Lung (tissue), 12 donors: ENCODE measurements around the gene ABCB8. TPM values are rescaled to one million over a fixed set of nuclear protein-coding genes. Genes with fewer than 3 reads are reported as not detected.

Source experiments
- ATAC-seq: fragments of 200-7000 bp; cut with Tn5 transposase; one replicate; pipeline ENCODE4 v1.9.1; 2020; ENCODE audit warnings: moderate number of reproducible peaks; ENCODE audit not compliant: insufficient read depth, low FRiP score
- DNase-seq, 3 donors: peaks; one replicate each; pipeline ENCODE4 v3.0.0-alpha.2; 2013 to 2017
- H3K27ac ChIP-seq, 2 donors: one replicate each; pipeline ENCODE4 v1.5.1; 2013; ENCODE audit warnings: mild to moderate bottlenecking in 2 of 2, moderate library complexity in 2 of 2, control low read depth in 1 of 2, inconsistent platforms in 1 of 2, low read depth in 1 of 2, low read length in 1 of 2
- H3K27me3 ChIP-seq, 3 donors: one replicate each; pipeline ENCODE4 v1.5.1; 2013; ENCODE audit warnings: low read length in 2 of 3; ENCODE audit not compliant: control insufficient read depth in 3 of 3, insufficient read depth in 3 of 3
- H3K36me3 ChIP-seq, 4 donors: one replicate each; pipeline ENCODE4 v1.5.1; 2013; ENCODE audit warnings: low read length in 4 of 4, mild to moderate bottlenecking in 1 of 4, moderate library complexity in 1 of 4; ENCODE audit not compliant: control insufficient read depth in 4 of 4, insufficient read depth in 4 of 4
- H3K4me1 ChIP-seq, 5 donors: one replicate each; pipeline ENCODE4 v1.5.1; 2013; ENCODE audit warnings: low read length in 5 of 5, mild to moderate bottlenecking in 2 of 5, moderate library complexity in 1 of 5; ENCODE audit not compliant: control insufficient read depth in 5 of 5, insufficient read depth in 5 of 5
- H3K4me3 ChIP-seq: one replicate; pipeline ENCODE4 v1.5.1; 2013; ENCODE audit warnings: mild to moderate bottlenecking, control low read depth, moderate library complexity
- H3K9ac ChIP-seq, 2 donors: one replicate each; pipeline ENCODE4 v1.5.1; 2013; ENCODE audit warnings: low read length in 2 of 2, control low read depth in 1 of 2; ENCODE audit not compliant: insufficient read depth in 1 of 2
- H3K9me3 ChIP-seq, 4 donors: one replicate each; pipeline ENCODE4 v1.5.1; 2013; ENCODE audit warnings: low read length in 3 of 4, mild to moderate bottlenecking in 1 of 4, moderate library complexity in 1 of 4; ENCODE audit not compliant: control insufficient read depth in 4 of 4, insufficient read depth in 3 of 4
- CTCF ChIP-seq: IDR thresholded peaks from 2 replicates; pipeline ENCODE4 v1.5.1; 2012; ENCODE audit warnings: mild to moderate bottlenecking; ENCODE audit errors: control extremely low read depth, extremely low read depth
- WGBS, 2 donors: extraction: QIAGEN DNeasy Blood & Tissue Kit; methylation state at CpG; one replicate each; pipeline ENCODE4 v1.1.7; 2013; 5-methylcytosine and 5-hydroxymethylcytosine counted together
- polyA plus RNA-seq, 2 donors: library from polyadenylated mRNA; stranded (reverse); fragments of 200-250 nt; gene quantifications; one replicate each; pipeline ENCODE4 v1.2.1, GENCODE V29; 2013
- total RNA-seq, 2 donors: library from RNA; depleted of rRNA in 1 of 2; stranded (reverse); fragments of >200 nt in 1 of 2; gene quantifications; one replicate each; pipeline ENCODE4 v1.2.1, GENCODE V29; 2014 to 2021
- donor health status: control.
- donor health status: control.
- donor health status: Bipolar disorder and iron deficiency.
- donor health status: healthy.
- donor health status: DM: yes; HTN: yes; CAD: no.

ABCB8 gene
- total and polyA plus RNA-seq, 4 donors, result 21.8 to 61.5 (median 28.8) TPM

DNA sequence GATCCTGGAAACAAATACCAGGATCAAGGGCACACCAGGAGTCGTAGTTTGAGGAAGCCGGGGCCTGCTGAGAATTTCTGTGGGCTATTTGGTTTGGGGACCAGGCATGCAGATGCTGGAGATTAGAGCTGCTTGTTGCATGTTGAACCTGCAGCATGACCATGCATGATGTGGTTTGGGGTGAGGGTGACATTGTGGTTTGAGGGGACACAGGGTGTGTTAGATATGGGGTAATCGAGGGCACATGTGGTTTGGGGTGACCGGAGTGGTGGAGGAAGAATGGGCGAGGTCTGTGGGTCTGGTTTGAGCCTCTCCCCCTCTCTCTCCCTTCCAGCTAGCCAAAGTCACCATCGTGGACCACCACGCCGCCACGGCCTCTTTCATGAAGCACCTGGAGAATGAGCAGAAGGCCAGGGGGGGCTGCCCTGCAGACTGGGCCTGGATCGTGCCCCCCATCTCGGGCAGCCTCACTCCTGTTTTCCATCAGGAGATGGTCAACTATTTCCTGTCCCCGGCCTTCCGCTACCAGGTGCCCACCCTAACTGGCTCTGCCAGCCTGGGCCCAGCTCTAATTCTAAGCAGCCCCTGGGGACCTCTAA, 27.3 kb upstream of the ABCB8 start:
- Histone ChIP-seq H3K27ac (no peak overlapping the region), H3K9me3 (no peaks in the 10 kb centered on the region), H3K4me3 (no peak overlapping the region), H3K27me3 (no peaks in the 10 kb centered on the region), H3K36me3 (peaks cover 0 to 6% (median 0%) of the 10 kb centered on the region in 4 donors), H3K9ac (no peak overlapping the region), H3K4me1 (peaks cover 0 to 12% (median 2%) of the 10 kb centered on the region in 5 donors)
- ATAC-seq (no peak), DNase-seq (no peak)
- 67 to 86% methylated on average over 13 of the region's 13 CpGs for WGBS, 2 donors
- TF ChIP-seq CTCF, result no peak

DNA sequence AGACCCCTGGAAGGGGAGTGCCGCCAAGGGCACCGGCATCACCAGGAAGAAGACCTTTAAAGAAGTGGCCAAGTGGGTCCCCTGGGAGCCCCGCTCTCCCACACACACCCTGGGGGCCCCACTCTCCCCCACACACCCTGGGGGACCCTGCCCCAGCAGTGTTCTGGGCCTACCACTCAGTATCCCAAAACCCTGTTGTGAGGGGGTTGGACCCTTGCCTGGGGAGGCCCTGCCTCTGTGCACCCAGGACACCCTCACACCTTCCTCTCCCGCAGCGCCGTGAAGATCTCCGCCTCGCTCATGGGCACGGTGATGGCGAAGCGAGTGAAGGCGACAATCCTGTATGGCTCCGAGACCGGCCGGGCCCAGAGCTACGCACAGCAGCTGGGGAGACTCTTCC, 26.7 kb upstream of the ABCB8 start:
- H3K4me1 ChIP-seq, result peaks cover 0 to 12% (median 3%) of the 10 kb centered on the region in 5 donors
- no peak for ATAC-seq
- no peaks in the 10 kb centered on the region for H3K9me3 ChIP-seq
- H3K36me3 ChIP-seq, result peaks cover 0 to 8% (median 0%) of the 10 kb centered on the region in 4 donors
- no peak overlapping the region for H3K9ac ChIP-seq
- no peak for DNase-seq
- TF ChIP-seq CTCF, result no peak
- peak overlapping the region; percentile 3 for H3K4me3 ChIP-seq
- no peaks in the 10 kb centered on the region for H3K27me3 ChIP-seq
- H3K27ac ChIP-seq, result no peak overlapping the region
- 96 to 99% methylated on average over 16 of the region's 16 CpGs for WGBS, 2 donors

DNA sequence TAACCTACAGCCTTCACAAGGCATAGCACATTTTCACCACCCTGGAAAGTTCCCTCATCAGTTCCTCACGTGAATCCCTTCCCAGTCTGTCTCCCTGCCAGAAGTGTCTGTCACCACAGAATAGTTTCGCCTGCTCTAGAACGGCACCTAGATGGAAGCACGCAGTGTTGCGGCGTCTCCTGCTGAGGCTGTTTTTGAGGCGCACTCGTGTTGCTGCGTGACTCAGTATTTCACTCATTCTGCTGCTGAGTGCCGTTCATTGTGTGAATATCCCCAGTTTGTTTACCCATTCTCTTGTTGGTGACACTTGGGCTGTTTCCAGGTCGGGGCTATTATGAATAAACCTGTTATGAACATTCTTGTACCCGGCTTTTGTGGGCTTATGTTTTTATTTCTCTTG, 24.7 kb upstream of the ABCB8 start:
- Histone ChIP-seq H3K27ac (no peak overlapping the region), H3K9me3 (no peaks in the 10 kb centered on the region), H3K4me1 (peaks cover 0 to 15% (median 4%) of the 10 kb centered on the region in 5 donors), H3K4me3 (no peak overlapping the region), H3K36me3 (peaks cover 0 to 9% (median 0%) of the 10 kb centered on the region in 4 donors), H3K27me3 (no peaks in the 10 kb centered on the region), H3K9ac (no peak overlapping the region)
- WGBS, 2 donors, result 57 to 84% methylated on average over 12 of the region's 12 CpGs
- ATAC-seq (no peak), DNase-seq (peak in 2 of 3 donors; percentile 50 to 74)
- TF ChIP-seq CTCF, result no peak

DNA sequence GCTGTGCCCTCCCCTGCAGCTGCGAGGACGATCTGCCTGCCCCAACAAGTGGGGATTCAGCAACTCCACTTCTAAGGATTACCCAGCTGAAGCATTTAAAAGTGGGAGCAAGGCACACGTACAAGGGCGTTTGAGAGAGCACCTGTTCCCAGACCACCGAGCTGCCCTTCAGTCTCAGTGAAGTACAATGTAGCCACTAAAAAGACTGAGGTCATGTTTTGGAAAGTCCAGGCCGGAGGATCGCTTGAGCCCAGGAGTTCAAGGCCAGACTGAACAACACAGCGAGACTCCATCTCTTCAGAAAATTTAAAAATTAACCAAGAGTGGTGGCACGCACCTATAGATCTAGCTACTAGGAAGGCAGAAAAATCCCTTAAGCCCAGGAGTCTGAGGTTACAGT, 22.7 kb upstream of the ABCB8 start:
- Histone ChIP-seq H3K27ac (no peak overlapping the region), H3K9me3 (no peaks in the 10 kb centered on the region), H3K36me3 (peaks cover 0 to 7% (median 0%) of the 10 kb centered on the region in 4 donors), H3K4me1 (peaks cover 0 to 24% (median 15%) of the 10 kb centered on the region in 5 donors), H3K27me3 (no peaks in the 10 kb centered on the region), H3K4me3 (no peak overlapping the region), H3K9ac (no peak overlapping the region)
- DNase-seq (no peak), ATAC-seq (no peak)
- TF ChIP-seq CTCF, result no peak
- 77 to 81% methylated on average over 9 of the region's 9 CpGs for WGBS, 2 donors
